Astrocyte (in vitro differentiated cells and primary cell): Measurements from ENCODE around the gene ZBTB47.

Experiments
- CTCF ChIP-seq: IDR thresholded peaks from 2 replicates; pipeline ENCODE4 v1.5.1; 2011; ENCODE audit warnings: low read depth, mild to moderate bottlenecking, inconsistent platforms, low read length, moderate library complexity; ENCODE audit not compliant: insufficient read depth
- EZH2 ChIP-seq: IDR thresholded peaks from 2 replicates; pipeline ENCODE4 v1.6.1; 2012; ENCODE audit warnings: mild to moderate bottlenecking, low read length, inconsistent platforms; ENCODE audit not compliant: insufficient read depth

DNA sequence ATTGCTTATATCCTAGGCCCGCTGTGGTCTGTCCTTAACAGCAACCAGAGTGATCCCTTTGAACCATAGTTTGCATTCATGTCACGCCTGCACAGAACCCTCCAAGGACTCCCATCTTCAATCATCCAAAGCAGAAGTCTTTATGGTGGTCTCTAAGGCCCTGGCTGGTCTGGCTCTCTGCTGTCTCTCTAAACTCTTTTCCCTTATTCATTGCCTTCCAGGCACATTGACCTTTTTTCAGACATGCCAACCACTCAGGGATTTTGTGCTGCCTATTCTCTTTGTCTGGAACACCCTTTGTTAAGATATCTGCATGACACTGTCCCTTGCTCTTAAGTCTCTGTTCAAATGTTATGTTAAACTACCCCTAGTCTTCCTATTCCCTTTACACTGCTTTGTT, 21.9 kb upstream of the ZBTB47 start:
- no peak for TF ChIP-seq CTCF
- TF ChIP-seq EZH2: no peak
